HG03439 (cell line): ENCODE data around the gene PPIF.
"Not testable (repeated sequence)": the region's sequence is repeated elsewhere in the genome, so short reads cannot be mapped to it uniquely, and the experiment has no call there.

ENCODE experiments used
- ATAC-seq: cut with Tn5 transposase; IDR thresholded peaks from one replicate; pipeline ENCODE4 v1.9.1; 2021; ENCODE audit warnings: mild to moderate bottlenecking, moderate library complexity; ENCODE audit not compliant: unreplicated experiment

PPIF gene

DNA sequence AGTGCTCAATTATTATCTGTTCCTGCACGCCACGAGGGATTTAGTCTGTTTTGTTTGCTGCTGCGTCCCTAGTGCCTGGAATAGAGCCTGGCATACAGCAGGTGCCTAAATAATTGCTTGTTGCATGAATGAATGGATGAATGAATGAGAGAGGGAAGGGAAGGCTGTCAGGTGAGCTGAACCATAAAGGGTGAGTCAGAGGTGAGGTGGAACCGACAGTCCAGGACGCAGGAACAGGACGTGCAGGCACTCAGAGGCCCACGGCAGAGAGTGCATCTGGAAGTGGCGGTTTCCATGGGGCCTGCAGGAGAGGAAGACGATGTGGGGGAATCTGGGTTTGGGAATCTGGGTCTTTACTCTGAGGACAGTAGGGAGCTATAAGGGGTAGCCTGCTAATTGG, 17.7 kb upstream of the PPIF start:
- ATAC-seq: no peak

- no peak for ATAC-seq
Observed at GRCh38 chr10:79331226-79331625, 16.0 kb upstream of the PPIF start.

GRCh38 chr10:79331709-79332108, 15.6 kb upstream of the PPIF start:
- ATAC-seq: peak; percentile 69

- ATAC-seq: not testable (repeated sequence)
Observed at GRCh38 chr10:79332610-79333315, 14.5 kb upstream of the PPIF start.

DNA sequence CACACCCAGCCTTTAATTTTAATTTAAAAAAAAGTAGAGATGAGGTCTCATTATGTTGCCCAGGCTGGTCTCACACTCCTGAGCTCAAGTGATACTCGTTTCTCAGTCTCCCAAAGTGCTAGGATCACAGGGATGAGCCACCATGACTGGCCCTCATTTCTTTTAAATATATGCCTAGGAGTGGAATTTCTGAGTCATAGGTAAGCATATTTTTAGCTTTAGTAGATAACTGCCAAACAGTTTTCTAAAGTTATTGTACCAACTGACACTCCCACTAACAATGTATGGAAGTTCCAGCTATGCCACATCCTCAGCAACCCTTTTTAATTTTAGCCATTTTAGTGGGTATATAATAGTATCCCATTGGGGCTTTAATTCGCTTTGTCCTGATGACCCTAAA, 13.8 kb upstream of the PPIF start:
- no peak for ATAC-seq

DNA sequence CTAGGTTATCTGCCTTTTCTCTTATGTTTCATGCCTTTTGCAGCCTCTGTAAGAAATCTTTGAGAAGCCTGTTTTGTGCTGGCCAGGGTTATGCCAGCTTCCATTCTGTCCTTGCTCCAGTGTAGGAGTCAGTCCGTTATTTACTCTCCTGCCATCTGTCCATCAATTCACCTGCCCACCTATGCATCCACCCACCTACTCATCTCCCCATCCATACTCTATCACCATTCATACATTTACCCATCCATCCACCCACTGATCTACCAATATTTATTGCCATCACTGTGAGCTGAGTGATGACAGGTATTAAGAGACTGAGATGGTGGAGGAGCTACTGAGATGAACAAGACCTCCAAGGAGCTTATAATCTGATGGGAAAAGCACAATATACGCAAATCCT, 12.7 kb upstream of the PPIF start:
- ATAC-seq: no peak

- no peak for ATAC-seq
Observed at GRCh38 chr10:79335094-79335469, 12.2 kb upstream of the PPIF start.

DNA sequence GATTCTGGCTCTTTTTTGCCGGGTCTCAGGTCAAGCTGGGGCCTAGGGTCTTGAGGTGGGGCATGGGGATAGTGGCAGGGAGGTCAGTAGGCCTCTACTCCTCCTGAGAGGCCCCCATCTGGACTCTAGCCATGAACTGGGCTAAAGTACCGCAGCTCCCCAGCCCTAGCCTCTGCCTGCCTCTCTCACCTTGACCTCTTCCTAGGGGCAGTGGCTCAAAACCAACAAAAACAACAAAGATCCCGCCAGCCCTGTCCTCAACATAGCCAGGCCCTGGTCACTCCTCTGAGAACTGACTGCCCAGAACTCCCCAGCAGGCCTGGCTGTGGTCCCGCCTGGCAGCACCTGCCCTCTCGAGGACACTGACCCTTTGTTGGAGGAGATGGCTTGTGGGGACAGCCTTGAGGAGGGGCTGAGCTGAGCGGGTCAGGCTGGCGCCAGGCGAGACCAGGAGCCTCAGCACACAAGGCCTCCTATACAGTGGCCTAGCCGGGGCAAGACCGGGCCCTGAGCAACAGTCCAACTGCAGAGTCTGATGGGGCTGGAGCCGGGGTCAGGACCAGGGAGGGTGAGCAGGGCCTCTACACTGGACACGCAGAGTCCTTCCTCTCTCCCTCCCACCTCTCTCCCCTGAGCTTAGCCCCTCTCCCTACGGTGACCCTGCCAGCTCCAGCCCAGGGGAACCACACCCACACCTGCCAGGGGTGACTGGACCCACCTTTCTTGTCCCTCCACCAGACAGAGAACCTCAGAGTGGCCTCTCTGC, 11.6 kb upstream of the PPIF start:
- ATAC-seq: no peak

GRCh38 chr10:79336276-79336675, 11.0 kb upstream of the PPIF start:
- ATAC-seq: no peak

GRCh38 chr10:79336739-79337138, 10.5 kb upstream of the PPIF start:
- no peak for ATAC-seq

GRCh38 chr10:79337783-79338469, 9.3 kb upstream of the PPIF start:
- not testable (repeated sequence) for ATAC-seq

DNA sequence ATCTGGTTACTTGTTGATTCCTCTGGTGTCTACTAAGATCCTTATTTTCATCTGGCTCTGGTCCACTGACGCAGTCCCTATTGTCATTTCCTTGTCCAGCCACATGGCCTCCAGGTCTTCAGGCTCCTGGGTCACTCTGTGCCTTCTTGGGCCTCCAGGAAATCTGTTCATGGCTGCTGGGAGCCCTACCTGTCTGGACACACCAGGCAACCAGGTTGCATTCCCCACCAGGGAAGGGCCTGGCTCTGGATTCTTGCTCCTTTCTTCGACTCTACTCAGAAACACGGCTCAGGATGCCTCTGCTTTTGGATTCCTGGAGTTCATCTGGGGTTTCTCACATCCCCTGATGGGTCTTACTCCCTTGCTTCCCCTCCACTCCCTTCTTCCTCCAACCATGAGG, 8.0 kb upstream of the PPIF start:
- no peak for ATAC-seq

DNA sequence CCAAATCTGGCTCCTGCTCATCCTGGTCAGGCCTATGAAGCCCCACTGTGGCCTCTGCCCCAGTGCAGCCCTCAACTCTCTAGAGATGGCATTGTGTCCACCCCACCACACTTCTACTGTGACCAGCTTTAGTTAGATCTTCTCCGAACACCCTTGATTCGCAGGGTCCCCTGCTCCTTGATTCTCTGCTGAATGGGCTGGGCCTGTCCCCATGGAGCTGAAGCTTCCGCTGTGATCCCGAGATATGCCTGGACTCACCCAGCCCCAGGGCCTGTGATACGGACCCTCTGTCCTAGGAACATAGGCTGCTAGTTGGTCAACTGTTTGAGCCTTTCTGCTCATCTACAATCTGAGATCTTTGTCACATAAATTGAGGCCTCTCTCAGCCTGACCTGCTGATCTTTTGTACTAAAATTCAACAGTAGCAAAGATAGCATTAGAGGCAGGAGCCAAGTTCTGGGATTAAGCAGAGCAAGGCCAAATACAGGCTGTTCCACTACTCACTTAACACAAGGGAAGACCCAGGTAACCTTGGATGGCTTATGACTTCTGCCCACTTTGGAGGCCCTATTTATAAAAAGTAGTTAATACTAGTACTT, 6.5 kb upstream of the PPIF start:
- no peak for ATAC-seq

DNA sequence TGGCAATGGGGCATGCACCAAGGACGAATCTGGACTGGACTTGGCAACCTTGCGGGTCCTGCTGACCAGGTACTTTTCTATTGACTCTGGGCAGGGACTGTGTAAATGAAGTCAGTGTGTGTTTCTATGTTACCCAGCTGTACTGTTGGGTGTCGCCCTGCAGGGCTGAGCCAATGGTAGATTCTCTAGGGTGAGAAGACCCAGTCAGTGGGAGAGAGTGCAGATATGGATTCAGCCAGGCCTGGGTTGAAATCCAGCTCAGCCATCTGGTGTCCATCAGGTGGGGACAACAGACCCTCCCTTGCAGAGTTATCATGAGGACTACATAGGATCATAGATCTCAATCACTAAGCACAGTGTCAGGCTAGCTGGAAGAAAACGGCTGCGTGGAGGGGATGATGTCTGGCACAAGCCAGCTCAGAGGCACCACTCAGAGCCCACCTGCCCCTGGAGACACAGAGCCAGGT, 4.9 kb upstream of the PPIF start:
- ATAC-seq: no peak

- no peak for ATAC-seq
Observed at GRCh38 chr10:79342811-79343561, 4.3 kb upstream of the PPIF start.

DNA sequence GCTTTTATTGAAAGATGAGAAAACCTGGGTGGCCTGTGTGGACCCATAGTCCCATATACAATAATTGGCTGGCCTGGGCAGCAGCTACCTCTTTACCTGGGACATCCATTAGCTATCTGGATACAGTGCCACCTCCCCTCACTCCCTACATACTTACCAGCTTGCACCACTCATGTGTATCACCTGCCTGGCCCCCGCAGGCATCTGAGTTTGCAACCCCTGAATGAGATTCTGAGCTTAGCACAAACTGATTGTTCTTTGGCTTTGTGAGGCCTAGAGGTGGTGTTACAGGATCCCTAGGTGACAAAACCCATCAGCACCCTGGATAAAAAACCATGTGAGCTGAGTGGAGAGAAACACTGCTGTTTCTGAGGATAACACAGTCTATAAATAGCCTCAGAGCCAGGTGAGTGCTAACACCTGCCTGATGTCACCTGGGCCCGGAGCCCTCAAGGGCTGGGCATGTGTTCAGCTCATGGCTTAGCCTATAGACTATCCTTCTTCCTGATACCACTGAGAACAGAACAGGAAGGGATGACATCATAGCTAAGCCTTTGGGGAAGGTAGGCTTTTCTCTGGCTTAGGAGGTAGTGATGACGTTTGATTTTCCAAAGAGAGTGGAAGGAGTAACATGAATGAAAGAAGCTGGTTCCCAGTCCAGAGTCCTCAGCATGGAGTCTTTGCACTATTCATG, 2.6 kb upstream of the PPIF start:
- no peak for ATAC-seq

DNA sequence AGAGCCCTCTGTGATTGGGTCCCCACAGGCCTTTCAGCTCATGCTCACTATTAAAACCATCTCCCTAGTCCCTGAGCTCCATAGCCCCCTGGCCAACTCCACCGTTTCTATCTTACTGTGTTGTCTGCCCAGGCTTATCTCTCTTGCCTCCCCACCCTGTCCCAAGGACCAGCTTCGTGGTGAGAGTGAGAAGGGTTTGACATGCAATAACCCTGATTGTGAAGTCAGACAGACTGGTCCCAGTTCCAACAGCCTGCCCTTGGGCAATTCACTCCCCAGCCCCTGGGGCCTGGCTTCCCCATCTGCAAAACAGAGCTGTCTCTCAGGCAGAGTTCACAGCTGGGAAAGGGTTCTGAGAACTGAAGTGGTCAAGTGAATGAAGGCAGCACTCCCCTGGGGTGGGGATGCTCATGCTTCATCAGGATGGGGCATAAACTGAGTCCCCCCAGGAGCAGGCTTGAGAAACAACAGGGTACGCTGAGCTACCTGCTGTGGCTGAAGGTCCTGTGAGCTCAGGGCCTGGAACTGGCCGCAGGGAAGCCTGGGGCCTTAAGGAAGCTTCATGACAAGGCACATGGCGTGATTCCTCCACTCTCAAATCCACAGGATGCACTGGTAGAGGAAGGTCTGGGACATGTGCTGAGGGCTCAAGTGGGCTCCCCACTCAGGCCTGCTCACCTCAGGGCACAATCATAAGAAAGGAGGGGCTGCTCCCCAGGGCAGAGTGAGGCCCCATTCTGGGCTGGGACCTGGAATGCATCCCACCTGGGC, 1.8 kb upstream of the PPIF start:
- ATAC-seq: no peak

- no peak for ATAC-seq
Observed at GRCh38 chr10:79346012-79346340, 1.3 kb upstream of the PPIF start.

GRCh38 chr10:79346388-79347225, 662 bp upstream of the PPIF start:
- no peak for ATAC-seq
